Ectodermal cell (in vitro differentiated cells): ENCODE measurements around the gene CD70. TPM values are rescaled to one million over a fixed set of nuclear protein-coding genes. Genes with fewer than 3 reads are reported as not detected.
"Not testable (repeated sequence)": the region's sequence is repeated elsewhere in the genome, so short reads cannot be mapped to it uniquely, and the experiment has no call there.

Source experiments
- H3K27ac ChIP-seq: 2 replicates; pipeline ENCODE4 v1.7.0; 2013; ENCODE audit warnings: mild to moderate bottlenecking, low read depth, low read length; ENCODE audit not compliant: insufficient read depth, poor library complexity, severe bottlenecking
- H3K27me3 ChIP-seq: 2 replicates; pipeline ENCODE4 v1.7.0; 2013; ENCODE audit warnings: mild to moderate bottlenecking, low read length; ENCODE audit not compliant: insufficient read depth, control insufficient read depth, poor library complexity, severe bottlenecking
- H3K36me3 ChIP-seq: one replicate; pipeline ENCODE4 v1.7.0; 2013; ENCODE audit warnings: low read length; ENCODE audit not compliant: control insufficient read depth, insufficient read depth
- H3K4me1 ChIP-seq: one replicate; pipeline ENCODE4 v1.7.0; 2013; ENCODE audit warnings: low read length; ENCODE audit not compliant: control insufficient read depth, insufficient read depth
- H3K4me3 ChIP-seq: 2 replicates; pipeline ENCODE4 v1.7.0; 2013; ENCODE audit warnings: low read depth, low read length, control low read depth; ENCODE audit not compliant: insufficient read depth
- H3K9me3 ChIP-seq: 2 replicates; pipeline ENCODE4 v1.7.0; 2013; ENCODE audit warnings: mild to moderate bottlenecking, low read length, moderate library complexity; ENCODE audit not compliant: control insufficient read depth
- WGBS, 2 experiments: methylation state at CpG; one replicate each; pipeline ENCODE4 v1.1.7; 2013; ENCODE audit warnings: missing lambda C conversion rate in 2 of 2; 5-methylcytosine and 5-hydroxymethylcytosine counted together
- polyA plus RNA-seq, 4 experiments: library from polyadenylated mRNA; stranded (reverse); fragments of 50-300 nt; gene quantifications; one replicate each; pipeline ENCODE4 v1.2.3, GENCODE V29; 2013

CD70 gene, protein sequence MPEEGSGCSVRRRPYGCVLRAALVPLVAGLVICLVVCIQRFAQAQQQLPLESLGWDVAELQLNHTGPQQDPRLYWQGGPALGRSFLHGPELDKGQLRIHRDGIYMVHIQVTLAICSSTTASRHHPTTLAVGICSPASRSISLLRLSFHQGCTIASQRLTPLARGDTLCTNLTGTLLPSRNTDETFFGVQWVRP
- not detected for polyA plus RNA-seq (2013, experiment 1 of 4)
- polyA plus RNA-seq (2013, experiment 2 of 4): not detected
- polyA plus RNA-seq (2013, experiment 3 of 4): not detected
- not detected for polyA plus RNA-seq (2013, experiment 4 of 4)

DNA sequence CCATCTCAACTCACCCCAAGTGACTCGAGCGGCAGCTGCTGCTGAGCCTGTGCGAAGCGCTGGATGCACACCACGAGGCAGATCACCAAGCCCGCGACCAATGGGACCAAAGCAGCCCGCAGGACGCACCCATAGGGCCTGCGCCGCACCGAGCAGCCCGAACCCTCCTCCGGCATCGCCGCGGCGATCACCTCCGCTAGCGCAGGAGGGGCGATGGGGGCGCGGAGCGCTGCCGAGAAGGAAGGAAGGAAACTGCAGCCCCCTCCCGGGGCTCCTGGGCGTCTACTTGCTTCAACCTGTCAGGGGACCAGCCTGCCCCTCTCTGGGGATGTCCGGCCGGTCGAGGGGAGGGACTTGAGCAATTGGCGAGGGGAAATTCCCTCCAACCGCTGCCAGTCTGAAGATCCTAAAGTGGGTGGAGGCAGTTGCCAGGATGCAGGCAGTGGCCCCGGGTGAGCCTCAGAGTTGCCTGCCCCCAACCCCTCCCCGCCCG lies at the start of gene CD70:
Gene CD70 (minus strand): TSS at position 324 of the 493 bp plus-strand sequence. CDS start 148 bp downstream, at position 176.
- peaks cover 9% of the 10 kb centered on the region for H3K4me1 ChIP-seq

DNA sequence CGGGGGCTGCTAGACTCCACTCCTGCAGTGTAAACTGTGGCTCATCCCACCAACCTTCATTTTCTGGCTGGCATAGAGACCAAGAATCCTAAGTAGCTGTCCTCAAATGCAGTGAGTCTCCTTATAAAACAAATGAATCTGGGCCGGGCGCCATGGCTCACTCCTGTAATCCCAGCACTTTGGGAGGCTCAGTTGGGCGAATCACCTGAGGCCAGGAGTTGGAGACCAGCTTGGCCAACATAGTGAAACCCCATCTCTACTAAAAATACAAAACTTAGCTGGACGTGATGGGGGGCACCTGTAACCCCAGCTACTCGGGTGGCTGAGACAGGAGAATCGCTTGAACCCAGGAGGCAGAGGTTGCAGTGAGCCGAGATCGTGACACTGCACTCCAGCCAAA lies 49.4 kb upstream of the CD70 start:
- not testable (repeated sequence) for H3K27ac ChIP-seq, H3K9me3 ChIP-seq, H3K4me3 ChIP-seq, H3K4me1 ChIP-seq, H3K27me3 ChIP-seq, H3K36me3 ChIP-seq
- 79 to 80% methylated on average over 9 of the region's 9 CpGs for WGBS, 2 experiments

More for the DNA sequence above, at the start of gene CD70:
- no peaks in the 10 kb centered on the region for H3K36me3 ChIP-seq
- H3K27ac ChIP-seq: no peak within 1 kb of the TSS
- no peaks in the 10 kb centered on the region for H3K9me3 ChIP-seq
- peak within 1 kb of the TSS; percentile 6 for H3K4me3 ChIP-seq
- WGBS, 2 experiments: 18 to 21% methylated on average over 35 of the region's 35 CpGs
- peaks cover 78% of the 10 kb centered on the region for H3K27me3 ChIP-seq

DNA sequence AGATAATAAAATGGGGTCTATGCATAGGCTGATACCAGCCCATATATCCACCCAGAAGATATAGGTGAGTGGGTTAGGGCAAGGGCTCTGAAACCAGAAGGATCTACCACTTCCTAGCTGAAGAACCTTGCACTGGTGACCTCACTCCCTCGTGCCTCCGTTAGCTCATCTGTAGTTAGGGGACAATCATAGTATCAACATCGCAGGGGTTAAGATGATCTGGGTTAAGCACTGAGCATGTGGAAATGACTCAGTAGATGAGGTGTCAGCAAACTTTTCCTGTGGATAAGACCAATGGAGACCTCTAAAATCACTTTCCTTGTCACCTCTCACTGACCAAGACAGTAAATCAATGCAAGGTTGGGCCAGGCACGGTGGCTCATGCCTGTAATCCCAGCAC lies 48.5 kb upstream of the CD70 start:
- Histone ChIP-seq H3K4me3 (no peak overlapping the region), H3K9me3 (peaks cover 1% of the 10 kb centered on the region), H3K4me1 (no peaks in the 10 kb centered on the region), H3K27me3 (no peaks in the 10 kb centered on the region), H3K36me3 (no peaks in the 10 kb centered on the region), H3K27ac (no peak overlapping the region)
- 83 to 89% methylated on average over 4 of the region's 4 CpGs for WGBS, 2 experiments

DNA sequence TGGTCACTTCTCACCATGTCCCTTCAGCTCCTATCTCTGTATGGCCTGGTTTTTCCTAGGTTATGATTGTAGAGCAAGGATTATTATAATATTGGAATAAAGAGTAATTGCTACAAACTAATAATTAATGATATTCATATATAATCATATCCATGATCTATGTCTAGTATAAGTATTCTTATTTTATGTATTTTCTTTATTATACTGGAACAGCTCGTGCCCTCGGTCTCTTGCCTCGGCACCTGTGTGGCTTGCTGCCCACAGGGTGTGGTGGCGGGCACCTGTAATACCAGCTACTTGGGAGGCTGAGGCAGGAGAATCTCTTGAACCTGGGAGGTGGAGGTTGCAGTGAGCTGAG lies 42.5 kb upstream of the CD70 start:
- H3K4me1 ChIP-seq, H3K9me3 ChIP-seq, H3K4me3 ChIP-seq, H3K36me3 ChIP-seq, H3K27ac ChIP-seq, H3K27me3 ChIP-seq: not testable (repeated sequence)
- 81 to 84% methylated on average over 4 of the region's 4 CpGs for WGBS, 2 experiments

DNA sequence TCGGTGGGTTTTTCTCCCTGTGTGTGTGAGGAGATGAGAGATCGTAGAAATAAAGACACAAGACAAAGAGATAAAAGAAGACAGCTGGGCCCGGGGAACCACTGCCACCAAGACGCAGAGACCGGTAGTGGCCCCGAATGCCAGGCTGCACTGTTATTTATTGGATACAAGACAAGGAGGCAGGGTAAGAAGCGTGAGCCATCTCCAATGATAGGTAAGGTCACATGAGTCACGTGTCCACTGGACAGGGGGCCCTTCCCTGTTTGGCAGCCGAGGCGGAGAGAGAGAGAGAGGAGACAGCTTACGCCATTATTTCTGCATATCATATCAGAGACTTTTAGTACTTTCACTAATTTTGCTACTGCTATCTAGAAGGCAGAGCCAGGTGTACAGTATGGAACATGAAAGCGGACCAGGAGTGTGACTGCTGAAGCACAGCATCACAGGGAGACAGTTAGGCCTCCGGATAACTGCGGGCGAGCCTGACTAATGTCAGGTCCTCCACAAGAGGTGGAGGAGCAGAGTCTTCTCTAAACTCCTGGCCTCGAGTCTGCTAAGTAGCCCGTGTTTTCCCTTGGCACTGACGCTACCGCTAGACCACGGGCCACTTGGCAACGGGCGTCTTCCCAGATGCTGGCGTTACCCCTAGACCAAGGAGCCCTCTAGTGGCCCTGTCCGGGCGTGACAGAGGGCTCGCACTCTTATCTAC lies 42.0 kb upstream of the CD70 start:
- not testable (repeated sequence) for H3K36me3 ChIP-seq, H3K9me3 ChIP-seq, H3K4me3 ChIP-seq, H3K4me1 ChIP-seq, H3K27ac ChIP-seq, H3K27me3 ChIP-seq
- 56 to 58% methylated on average over 25 to 26 of the region's 26 CpGs for WGBS, 2 experiments

DNA sequence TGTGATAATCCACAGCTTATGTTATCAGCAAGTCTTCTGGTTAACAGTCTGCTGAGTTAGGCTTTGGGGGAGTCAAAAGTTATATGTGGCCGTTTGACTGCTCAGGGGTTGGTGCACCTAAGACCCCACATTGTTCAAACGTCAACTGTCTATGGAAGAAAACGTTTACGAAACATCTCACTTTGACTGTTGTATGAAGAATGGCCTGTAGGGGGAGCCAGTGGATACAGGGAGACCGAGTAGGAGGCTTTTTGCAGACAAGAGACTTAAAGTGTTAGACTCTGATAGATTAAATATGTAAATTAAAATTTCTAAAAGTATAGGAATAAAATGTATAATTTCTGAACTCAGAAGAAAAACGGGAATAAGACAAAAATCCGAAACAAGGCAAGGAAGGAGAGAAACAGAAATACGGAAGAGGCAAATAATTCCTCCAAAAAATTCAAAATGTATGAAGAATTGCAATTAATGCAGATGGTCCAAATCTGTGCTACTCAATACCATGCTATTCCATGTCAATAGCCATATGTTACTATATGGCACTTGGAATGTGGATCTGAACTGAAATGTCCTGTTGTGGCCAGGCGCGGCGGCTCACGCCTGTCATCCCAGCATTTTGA lies 41.2 kb upstream of the CD70 start:
- no peak overlapping the region for H3K27ac ChIP-seq
- 50 to 52% methylated on average over 12 of the region's 12 CpGs for WGBS, 2 experiments
- no peak overlapping the region for H3K4me3 ChIP-seq
- H3K27me3 ChIP-seq: peaks cover 3% of the 10 kb centered on the region
- no peaks in the 10 kb centered on the region for H3K4me1 ChIP-seq
- H3K9me3 ChIP-seq: peaks cover 4% of the 10 kb centered on the region
- no peaks in the 10 kb centered on the region for H3K36me3 ChIP-seq

DNA sequence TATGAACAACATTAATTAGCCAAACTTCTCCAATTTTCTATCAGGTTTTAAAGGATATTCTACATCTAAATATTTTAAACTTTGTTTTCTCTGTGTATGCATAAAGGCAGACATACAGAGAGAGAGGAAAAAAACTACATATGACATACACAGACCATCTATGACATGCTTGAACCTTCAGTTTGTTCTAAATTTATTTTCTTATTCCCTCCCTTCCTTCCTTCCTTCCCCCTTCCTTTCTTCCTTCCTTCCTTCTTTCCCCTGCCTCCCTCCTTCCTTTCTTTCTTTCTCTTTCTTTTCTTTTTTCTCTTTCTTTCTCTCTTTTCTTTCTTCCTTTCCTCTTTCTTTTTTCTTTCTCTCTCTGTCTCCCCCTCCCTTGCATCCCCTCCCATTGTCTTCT lies 35.8 kb upstream of the CD70 start:
- Histone ChIP-seq H3K4me3 (no peak overlapping the region), H3K9me3 (peaks cover 2% of the 10 kb centered on the region)

DNA sequence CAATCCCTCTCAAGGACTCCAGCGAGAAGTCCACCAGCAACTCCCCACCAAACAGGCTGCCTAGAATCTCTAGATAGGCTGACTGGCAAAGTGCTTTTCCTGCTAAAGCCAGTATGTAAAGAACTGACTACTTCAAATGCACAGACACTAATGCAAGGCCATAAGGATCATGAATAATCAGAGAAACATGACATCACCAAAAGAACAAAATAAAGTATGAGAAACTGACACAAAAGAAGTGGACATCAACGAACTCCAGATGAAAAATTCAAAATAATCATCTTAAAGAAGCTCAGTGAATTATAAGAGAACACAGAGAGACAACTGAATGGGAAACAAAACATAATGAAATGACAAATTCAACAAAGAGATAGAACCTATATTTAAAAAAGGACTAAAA lies 26.4 kb upstream of the CD70 start:
- WGBS, 2 experiments: 50 to 57% methylated on average over 1 to 2 of the region's 2 CpGs
- H3K36me3 ChIP-seq: no peaks in the 10 kb centered on the region
- H3K27ac ChIP-seq: no peak overlapping the region
- H3K27me3 ChIP-seq: no peaks in the 10 kb centered on the region
- H3K4me3 ChIP-seq: no peak overlapping the region
- peaks cover 5% of the 10 kb centered on the region for H3K9me3 ChIP-seq
- H3K4me1 ChIP-seq: no peaks in the 10 kb centered on the region

More for the DNA sequence above, 35.8 kb upstream of the CD70 start:
- Histone ChIP-seq H3K27me3 (no peaks in the 10 kb centered on the region), H3K36me3 (no peaks in the 10 kb centered on the region), H3K4me1 (no peaks in the 10 kb centered on the region), H3K27ac (no peak overlapping the region)

DNA sequence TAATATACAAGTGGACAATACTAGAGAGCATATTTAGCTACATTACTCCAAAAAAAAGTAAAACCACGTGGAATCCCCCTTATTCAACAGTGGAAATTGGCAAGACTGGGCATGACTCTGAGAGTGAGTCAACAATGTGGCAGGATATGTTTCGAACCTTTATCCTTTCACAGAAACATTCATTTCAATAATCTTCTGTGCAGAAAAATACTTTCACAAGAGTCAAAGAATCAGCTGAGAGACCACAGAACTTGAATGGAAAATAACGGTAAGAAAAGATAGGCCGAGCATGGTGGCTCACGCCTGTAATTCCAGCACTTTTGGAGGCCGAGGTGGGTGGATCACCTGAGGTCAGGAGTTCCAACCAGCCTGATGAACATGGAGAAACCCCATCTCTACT lies 25.1 kb upstream of the CD70 start:
- Histone ChIP-seq H3K27ac (no peak overlapping the region), H3K36me3 (no peaks in the 10 kb centered on the region), H3K4me3 (no peak overlapping the region), H3K4me1 (no peaks in the 10 kb centered on the region), H3K9me3 (peaks cover 3% of the 10 kb centered on the region), H3K27me3 (no peaks in the 10 kb centered on the region)
- 75 to 78% methylated on average over 6 of the region's 6 CpGs for WGBS, 2 experiments

DNA sequence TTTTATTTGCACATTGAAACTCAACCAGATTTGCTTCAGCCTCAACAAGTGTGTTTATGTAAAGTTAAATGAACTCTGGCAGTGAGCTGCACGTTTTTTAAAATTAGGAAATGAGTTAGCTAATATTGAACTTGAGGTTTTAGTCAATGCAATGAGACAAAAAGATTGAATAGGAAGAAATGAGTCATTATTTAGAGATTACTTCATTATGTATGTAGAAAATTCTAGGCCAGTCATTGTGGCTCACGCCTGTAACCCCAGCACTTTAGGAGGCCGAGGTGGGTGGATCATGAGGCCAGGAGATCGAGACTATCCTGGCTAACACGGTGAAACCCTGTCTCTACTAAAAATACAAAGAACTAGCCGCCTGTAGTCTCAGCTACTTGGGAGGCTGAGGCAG lies 22.8 kb upstream of the CD70 start:
- no peaks in the 10 kb centered on the region for H3K36me3 ChIP-seq
- no peak overlapping the region for H3K4me3 ChIP-seq
- no peaks in the 10 kb centered on the region for H3K27me3 ChIP-seq
- H3K27ac ChIP-seq: no peak overlapping the region
- 71 to 82% methylated on average over 6 of the region's 6 CpGs for WGBS, 2 experiments
- H3K9me3 ChIP-seq: peaks cover 3% of the 10 kb centered on the region
- no peaks in the 10 kb centered on the region for H3K4me1 ChIP-seq
